ENCODE data around the gene ITGB3.
"Not testable (repeated sequence)": the region's sequence is repeated elsewhere in the genome, so short reads cannot be mapped to it uniquely, and the experiment has no call there.

ITGB3 gene

DNA sequence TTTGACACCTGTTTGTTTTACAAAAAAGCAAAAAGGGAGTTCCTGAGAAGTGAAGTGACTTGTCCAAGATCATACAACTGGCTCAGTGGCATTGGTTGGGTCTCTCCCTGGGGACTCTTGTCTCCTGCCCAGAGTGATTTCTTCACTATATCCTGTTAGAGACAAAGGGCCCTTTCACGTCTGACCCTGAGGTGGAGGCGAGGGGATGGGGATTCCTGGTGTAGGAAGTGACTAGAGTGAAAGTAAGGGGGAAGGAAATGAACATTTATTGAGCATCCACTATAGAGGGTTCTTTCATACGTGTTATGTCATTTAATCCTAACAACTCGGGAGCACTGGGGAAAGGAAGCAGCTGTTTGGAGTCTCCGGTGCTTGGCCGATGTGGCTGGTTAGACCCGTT, 9.0 kb downstream of the ITGB3 start:
- no peak for TF ChIP-seq POLR2A (IDR thresholded peaks at IDR 0.05; ENCODE audit: low read depth, low read length)
- TF ChIP-seq SPI1 (IDR thresholded peaks at IDR 0.05; ENCODE audit: low read depth, low read length), result no peak
- no peak for TF ChIP-seq PAX5 (IDR thresholded peaks at IDR 0.05; ENCODE audit: insufficient read depth, low read length, severe bottlenecking)
- TF ChIP-seq POLR2AphosphoS5 (IDR thresholded peaks at IDR 0.05; ENCODE audit: low read depth, low read length), result no peak
- TF ChIP-seq TAF1 (IDR thresholded peaks at IDR 0.05; ENCODE audit: low read depth, low read length), result no peak
- no peak for TF ChIP-seq POU2F2 (IDR thresholded peaks at IDR 0.05; ENCODE audit: low read depth, low read length)
- no peak for DNase-seq (ENCODE audit: insufficient read length, low spot score)
- FAIRE-seq, result no peak

DNA sequence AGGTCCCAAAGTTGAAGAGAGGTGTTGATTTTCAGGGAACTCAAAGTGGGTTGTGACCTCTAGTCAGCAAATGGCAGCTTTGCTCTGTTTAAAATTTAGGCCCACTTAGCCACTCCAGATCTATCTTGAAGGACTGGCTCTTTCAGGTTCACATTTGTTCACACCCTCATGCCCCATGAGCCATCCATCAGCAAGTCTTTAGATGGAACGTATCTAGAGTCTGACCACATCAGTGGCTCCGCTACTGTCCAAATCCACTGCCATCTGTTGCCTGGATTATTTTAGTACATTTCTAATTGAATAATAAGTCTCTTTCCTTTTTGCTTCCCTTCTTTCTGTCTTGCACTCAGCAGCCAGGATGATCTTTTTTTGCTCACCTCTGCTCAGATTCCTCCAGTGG, 10.5 kb downstream of the ITGB3 start:
- TF ChIP-seq PAX5 (IDR thresholded peaks at IDR 0.05; ENCODE audit: insufficient read depth, low read length, severe bottlenecking) (no peak), SPI1 (IDR thresholded peaks at IDR 0.05; ENCODE audit: low read depth, low read length) (no peak), POU2F2 (IDR thresholded peaks at IDR 0.05; ENCODE audit: low read depth, low read length) (no peak), POLR2AphosphoS5 (IDR thresholded peaks at IDR 0.05; ENCODE audit: low read depth, low read length) (no peak), POLR2A (IDR thresholded peaks at IDR 0.05; ENCODE audit: low read depth, low read length) (no peak), TAF1 (IDR thresholded peaks at IDR 0.05; ENCODE audit: low read depth, low read length) (no peak)
- DNase-seq (ENCODE audit: insufficient read length, low spot score) (no peak), FAIRE-seq (no peak)

DNA sequence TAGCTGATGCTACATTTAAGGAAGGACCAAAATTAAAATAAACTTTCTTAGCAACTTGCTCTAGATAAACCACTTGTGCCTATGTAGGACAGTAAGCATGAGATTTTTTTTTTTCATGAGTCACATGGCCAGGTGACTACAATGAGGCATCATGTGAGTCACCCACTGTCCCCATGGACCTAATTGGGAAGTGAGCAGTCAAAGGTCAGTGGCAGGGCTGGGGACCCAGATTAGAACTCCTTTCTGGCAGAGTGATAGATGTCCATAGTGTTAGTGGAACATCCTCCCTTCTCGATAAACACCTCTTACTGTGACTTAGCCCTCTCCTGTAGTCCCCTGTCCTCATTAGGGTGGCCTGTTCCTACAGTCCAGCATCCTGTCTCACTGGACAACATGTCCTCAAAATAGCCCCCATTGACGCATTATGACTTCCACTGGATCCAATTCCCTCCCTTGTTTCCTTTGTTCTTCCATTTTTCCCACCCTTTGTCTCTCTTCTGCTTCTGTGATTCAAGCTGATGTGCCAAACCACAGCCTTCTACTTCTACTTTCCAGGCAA, 12.4 kb downstream of the ITGB3 start:
- FAIRE-seq (no peak), DNase-seq (ENCODE audit: insufficient read length, low spot score) (no peak)
- no peak for TF ChIP-seq POU2F2 (IDR thresholded peaks at IDR 0.05; ENCODE audit: low read depth, low read length)
- no peak for TF ChIP-seq TAF1 (IDR thresholded peaks at IDR 0.05; ENCODE audit: low read depth, low read length)
- TF ChIP-seq POLR2AphosphoS5 (IDR thresholded peaks at IDR 0.05; ENCODE audit: low read depth, low read length), result no peak
- TF ChIP-seq SPI1 (IDR thresholded peaks at IDR 0.05; ENCODE audit: low read depth, low read length), result no peak
- no peak for TF ChIP-seq POLR2A (IDR thresholded peaks at IDR 0.05; ENCODE audit: low read depth, low read length)
- TF ChIP-seq PAX5 (IDR thresholded peaks at IDR 0.05; ENCODE audit: insufficient read depth, low read length, severe bottlenecking), result no peak

DNA sequence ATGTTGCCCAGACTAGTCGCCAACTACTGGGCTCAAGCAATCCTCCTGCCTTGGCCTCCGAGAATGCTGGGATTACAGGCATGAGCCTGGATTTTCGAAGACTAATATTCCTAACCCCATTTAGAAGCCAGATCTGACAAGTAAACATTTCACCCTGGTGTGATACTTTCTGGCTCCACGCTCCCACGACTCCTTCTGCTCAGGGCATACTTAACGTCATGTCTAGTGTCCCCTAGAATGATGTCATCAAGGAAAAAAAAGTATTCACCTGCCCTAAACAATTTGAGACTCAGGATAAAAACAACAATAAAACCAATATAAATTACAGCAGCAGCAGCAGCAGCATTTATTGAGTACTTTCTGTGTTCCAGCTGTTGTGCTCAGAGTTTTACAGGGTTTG, 13.2 kb downstream of the ITGB3 start:
- no peak for TF ChIP-seq PAX5 (IDR thresholded peaks at IDR 0.05; ENCODE audit: insufficient read depth, low read length, severe bottlenecking)
- no peak for TF ChIP-seq POLR2A (IDR thresholded peaks at IDR 0.05; ENCODE audit: low read depth, low read length)
- no peak for TF ChIP-seq POLR2AphosphoS5 (IDR thresholded peaks at IDR 0.05; ENCODE audit: low read depth, low read length)
- TF ChIP-seq TAF1 (IDR thresholded peaks at IDR 0.05; ENCODE audit: low read depth, low read length), result no peak
- no peak for TF ChIP-seq POU2F2 (IDR thresholded peaks at IDR 0.05; ENCODE audit: low read depth, low read length)
- TF ChIP-seq SPI1 (IDR thresholded peaks at IDR 0.05; ENCODE audit: low read depth, low read length), result no peak
- no peak for FAIRE-seq
- DNase-seq (ENCODE audit: insufficient read length, low spot score), result no peak

DNA sequence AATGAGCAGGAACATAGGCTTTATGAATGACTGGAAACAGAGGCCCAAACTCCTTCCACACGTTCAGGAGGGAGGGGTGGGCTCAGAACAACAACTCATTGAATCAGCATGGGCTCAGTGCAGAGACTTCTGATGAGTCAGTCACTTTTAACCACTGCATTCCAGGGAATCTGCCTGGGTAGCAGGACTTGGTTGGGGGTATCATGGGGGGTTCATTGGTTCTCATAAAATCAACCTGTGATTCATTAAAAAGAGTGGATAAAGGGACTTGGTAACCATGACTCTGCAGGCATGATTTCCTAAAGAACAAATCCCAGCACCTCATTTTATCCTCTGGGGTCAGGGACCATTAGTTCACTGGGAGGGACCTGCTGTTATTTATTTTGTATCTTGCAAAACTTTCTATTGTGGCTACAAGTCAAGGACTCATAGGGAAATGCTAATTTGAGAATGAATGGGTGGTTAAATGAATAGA, 13.8 kb downstream of the ITGB3 start:
- TF ChIP-seq TAF1 (IDR thresholded peaks at IDR 0.05; ENCODE audit: low read depth, low read length) (no peak), POLR2A (IDR thresholded peaks at IDR 0.05; ENCODE audit: low read depth, low read length) (no peak), SPI1 (IDR thresholded peaks at IDR 0.05; ENCODE audit: low read depth, low read length) (no peak), PAX5 (IDR thresholded peaks at IDR 0.05; ENCODE audit: insufficient read depth, low read length, severe bottlenecking) (no peak), POLR2AphosphoS5 (IDR thresholded peaks at IDR 0.05; ENCODE audit: low read depth, low read length) (no peak), POU2F2 (IDR thresholded peaks at IDR 0.05; ENCODE audit: low read depth, low read length) (no peak)
- no peak for DNase-seq (ENCODE audit: insufficient read length, low spot score)
- FAIRE-seq, result no peak

DNA sequence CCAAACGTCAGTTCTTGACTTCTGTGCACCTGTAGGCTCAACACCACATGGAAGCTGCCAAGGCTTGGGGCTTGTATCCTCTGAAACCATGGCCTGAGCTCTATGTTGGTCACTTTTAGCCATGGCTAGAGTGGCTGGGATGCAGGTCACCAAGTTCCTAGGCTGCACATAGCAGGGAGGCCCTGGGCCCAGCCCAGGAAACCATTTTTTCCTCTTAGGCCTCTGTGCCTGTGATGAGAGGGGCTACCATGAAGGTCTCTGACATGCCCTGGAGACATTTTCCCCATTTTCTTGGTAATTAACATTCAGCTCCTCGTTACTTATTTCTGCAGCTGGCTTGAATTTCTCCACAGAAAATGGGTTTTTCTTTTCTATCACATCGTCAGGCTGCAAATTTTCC, 15.3 kb downstream of the ITGB3 start:
- DNase-seq (ENCODE audit: insufficient read length, low spot score); FAIRE-seq: not testable (repeated sequence)

DNA sequence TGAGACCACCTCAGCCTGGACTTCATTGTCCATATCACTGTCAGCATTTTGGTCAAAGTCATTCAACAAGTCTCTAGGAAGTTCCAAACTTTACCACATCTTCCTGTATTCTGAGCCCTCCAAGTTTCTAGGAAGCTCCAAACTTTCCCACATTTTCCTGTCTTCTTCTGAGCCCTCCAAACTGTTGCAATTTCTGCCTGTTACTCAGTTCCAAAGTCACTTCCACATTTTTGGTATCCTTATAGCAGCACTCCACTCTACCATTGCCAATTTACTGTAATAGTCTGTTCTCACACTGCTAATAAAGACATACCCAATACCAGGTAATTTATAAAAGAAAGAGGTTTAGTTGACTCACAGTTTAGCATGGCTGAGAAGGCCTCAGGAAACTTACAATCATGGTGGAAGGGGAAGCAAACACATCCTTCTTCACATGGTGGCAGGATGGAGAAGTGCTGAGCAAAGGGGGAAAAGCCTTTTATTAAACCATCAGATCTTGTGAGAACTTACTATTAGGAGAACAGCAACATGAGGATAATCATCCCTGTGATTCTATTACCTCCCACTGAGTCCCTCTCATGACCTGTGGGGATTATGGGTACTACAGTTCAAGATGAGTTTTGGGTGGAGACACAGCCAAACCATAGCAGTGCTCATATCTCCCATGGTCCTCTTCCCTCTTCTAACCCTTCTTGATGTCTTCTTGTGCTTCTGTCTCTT, 16.1 kb downstream of the ITGB3 start:
- not testable (repeated sequence) for DNase-seq (ENCODE audit: insufficient read length, low spot score); FAIRE-seq

DNA sequence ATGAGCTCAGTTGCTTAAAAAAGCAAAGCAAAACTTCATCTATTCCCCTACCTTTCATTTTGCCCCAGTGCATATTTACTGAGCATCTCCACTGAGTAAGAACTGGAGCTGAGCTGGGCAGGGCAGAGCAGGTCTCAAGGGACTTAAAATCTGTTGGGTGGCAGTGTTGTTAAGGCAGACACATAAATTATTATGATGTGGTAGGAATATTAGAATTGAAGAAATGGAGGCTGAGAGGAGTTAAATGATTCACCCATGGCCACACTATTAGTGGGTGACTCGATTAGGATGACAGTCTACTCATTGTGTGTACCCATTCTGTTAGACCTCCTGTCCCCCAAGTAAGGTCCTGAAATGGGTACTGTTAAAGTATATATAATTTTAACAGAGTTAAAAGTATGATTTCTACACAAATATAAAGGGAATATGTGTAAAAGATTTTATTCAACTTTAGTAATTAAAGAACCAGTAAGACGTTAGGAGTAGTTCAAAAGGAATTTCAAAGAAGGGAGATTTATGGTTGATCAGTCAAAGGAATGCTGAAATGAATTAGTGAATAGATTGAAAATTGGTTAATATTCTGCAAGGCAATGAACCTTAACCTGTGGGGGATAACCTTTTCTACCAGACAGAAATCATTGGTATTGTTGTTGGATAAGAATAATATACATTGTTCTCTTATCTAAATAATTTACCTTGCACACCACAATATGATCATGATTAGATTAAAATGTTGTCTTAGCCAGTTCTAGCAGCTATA, 17.5 kb downstream of the ITGB3 start:
- FAIRE-seq (no peak), DNase-seq (ENCODE audit: insufficient read length, low spot score) (no peak)
- TF ChIP-seq SPI1 (IDR thresholded peaks at IDR 0.05; ENCODE audit: low read depth, low read length), result no peak
- no peak for TF ChIP-seq POLR2AphosphoS5 (IDR thresholded peaks at IDR 0.05; ENCODE audit: low read depth, low read length)
- TF ChIP-seq PAX5 (IDR thresholded peaks at IDR 0.05; ENCODE audit: insufficient read depth, low read length, severe bottlenecking), result no peak
- no peak for TF ChIP-seq POU2F2 (IDR thresholded peaks at IDR 0.05; ENCODE audit: low read depth, low read length)
- no peak for TF ChIP-seq TAF1 (IDR thresholded peaks at IDR 0.05; ENCODE audit: low read depth, low read length)
- TF ChIP-seq POLR2A (IDR thresholded peaks at IDR 0.05; ENCODE audit: low read depth, low read length), result no peak

DNA sequence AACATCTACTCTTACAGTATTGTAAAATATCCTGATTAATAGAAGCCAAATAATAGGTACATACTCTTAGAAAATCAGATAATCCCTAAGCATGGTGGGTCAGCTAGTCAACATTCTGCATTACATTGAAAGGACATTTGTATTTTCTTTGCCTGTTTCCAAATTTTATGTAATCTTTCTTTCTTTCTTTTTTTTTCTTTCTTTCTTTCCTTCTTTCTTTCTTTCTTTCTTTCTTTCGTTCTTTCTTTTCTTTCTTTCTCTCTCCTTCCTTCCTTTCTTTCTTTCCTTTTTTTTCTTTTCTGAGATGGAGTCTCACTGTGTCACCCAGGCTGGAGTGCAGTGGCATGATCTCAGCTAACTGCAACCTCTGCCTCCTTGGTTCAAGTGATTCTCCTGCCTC, 18.9 kb downstream of the ITGB3 start:
- DNase-seq (ENCODE audit: insufficient read length, low spot score) (no peak), FAIRE-seq (no peak)
- TF ChIP-seq PAX5 (IDR thresholded peaks at IDR 0.05; ENCODE audit: insufficient read depth, low read length, severe bottlenecking) (no peak), SPI1 (IDR thresholded peaks at IDR 0.05; ENCODE audit: low read depth, low read length) (no peak), POLR2A (IDR thresholded peaks at IDR 0.05; ENCODE audit: low read depth, low read length) (no peak)

DNA sequence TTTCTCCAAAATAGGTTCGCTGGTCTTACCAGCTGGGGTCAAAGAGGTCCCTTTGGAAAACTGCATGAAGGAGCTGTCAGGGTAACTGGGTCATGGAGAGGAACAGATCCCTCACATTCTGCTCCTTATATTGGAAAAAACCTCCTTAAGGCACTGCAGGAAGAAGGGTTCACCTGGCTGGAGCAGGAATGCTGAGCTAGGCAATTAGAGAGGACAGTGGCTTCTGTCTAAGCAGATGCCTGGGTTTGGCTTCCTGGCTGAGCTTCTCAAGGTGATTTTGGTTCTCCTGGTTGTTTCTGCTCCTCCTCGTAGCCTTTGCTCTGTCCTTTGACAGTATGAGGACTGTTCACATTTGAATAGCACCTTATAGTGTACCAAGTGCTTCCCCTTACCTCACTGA, 19.6 kb downstream of the ITGB3 start:
- FAIRE-seq (no peak), DNase-seq (ENCODE audit: insufficient read length, low spot score) (no peak)
- TF ChIP-seq POLR2A (IDR thresholded peaks at IDR 0.05; ENCODE audit: low read depth, low read length) (no peak), POU2F2 (IDR thresholded peaks at IDR 0.05; ENCODE audit: low read depth, low read length) (no peak), SPI1 (IDR thresholded peaks at IDR 0.05; ENCODE audit: low read depth, low read length) (no peak), PAX5 (IDR thresholded peaks at IDR 0.05; ENCODE audit: insufficient read depth, low read length, severe bottlenecking) (no peak), TAF1 (IDR thresholded peaks at IDR 0.05; ENCODE audit: low read depth, low read length) (no peak), POLR2AphosphoS5 (IDR thresholded peaks at IDR 0.05; ENCODE audit: low read depth, low read length) (no peak)

All from GM12891 (cell line).